ENCODE data around the gene SSX2IP.

The SSX2IP gene

GRCh38 chr1:84675106-84675505 lies 15.2 kb downstream of the SSX2IP start:
- TF ChIP-seq CTCF (IDR thresholded peaks at IDR 0.05): no peak
- TF ChIP-seq ZFX (IDR thresholded peaks at IDR 0.05; ENCODE audit: borderline replicate concordance): no peak

GRCh38 chr1:84674705-84675104 lies 15.6 kb downstream of the SSX2IP start:
- no peak overlapping the region for H3K27ac ChIP-seq

More at GRCh38 chr1:84675106-84675505, 15.2 kb downstream of the SSX2IP start:
- no peak overlapping the region for H3K27ac ChIP-seq

GRCh38 chr1:84674021-84674420 lies 16.2 kb downstream of the SSX2IP start:
- TF ChIP-seq ZFX (IDR thresholded peaks at IDR 0.05; ENCODE audit: borderline replicate concordance) (no peak), CTCF (IDR thresholded peaks at IDR 0.05) (no peak)
- no peak overlapping the region for H3K27ac ChIP-seq

More at GRCh38 chr1:84674705-84675104, 15.6 kb downstream of the SSX2IP start:
- TF ChIP-seq CTCF (IDR thresholded peaks at IDR 0.05) (no peak), ZFX (IDR thresholded peaks at IDR 0.05; ENCODE audit: borderline replicate concordance) (no peak)

- no peak overlapping the region for H3K27ac ChIP-seq
- no peak for TF ChIP-seq CTCF (IDR thresholded peaks at IDR 0.05)
- TF ChIP-seq ZFX (IDR thresholded peaks at IDR 0.05; ENCODE audit: borderline replicate concordance): no peak
These were observed 18.0 kb downstream of the SSX2IP start for GRCh38 chr1:84672080-84672854.

- no peak overlapping the region for H3K27ac ChIP-seq
- TF ChIP-seq ZFX (IDR thresholded peaks at IDR 0.05; ENCODE audit: borderline replicate concordance) (no peak), CTCF (IDR thresholded peaks at IDR 0.05) (no peak)
These were observed 20.4 kb downstream of the SSX2IP start for GRCh38 chr1:84669831-84670230.

- TF ChIP-seq ZFX (IDR thresholded peaks at IDR 0.05; ENCODE audit: borderline replicate concordance) (no peak), CTCF (IDR thresholded peaks at IDR 0.05) (peak; percentile 23)
These were observed 22.1 kb downstream of the SSX2IP start for GRCh38 chr1:84668185-84668584.

GRCh38 chr1:84665703-84666317 lies 24.5 kb downstream of the SSX2IP start:
- TF ChIP-seq CTCF (IDR thresholded peaks at IDR 0.05): no peak
- TF ChIP-seq ZFX (IDR thresholded peaks at IDR 0.05; ENCODE audit: borderline replicate concordance): no peak
- no peak overlapping the region for H3K27ac ChIP-seq

More at GRCh38 chr1:84668185-84668584, 22.1 kb downstream of the SSX2IP start:
- no peak overlapping the region for H3K27ac ChIP-seq

Data from 22Rv1 (cell line).